Esophagus squamous epithelium (tissue), 4 donors: ENCODE data around the gene TMEM86A.

Experiments used
- POLR2A ChIP-seq, 4 donors: fragments of 450-650 bp; IDR thresholded peaks; one replicate each; pipeline ENCODE4 v1.6.1; 2017; ENCODE audit warnings: antibody characterized with exemption in 4 of 4, mild to moderate bottlenecking in 4 of 4, moderate library complexity in 3 of 4
- TF ChIP-seq, protein P1 (sequence below), 6 experiments: fragments of 450-650 bp in 4 of 6; fragments of 200-600 bp in 2 of 6; sonication (generic) in 2 of 6; IDR thresholded peaks; one replicate each; pipeline ENCODE4 v1.5.1; 2016 to 2019; ENCODE audit warnings: antibody characterized with exemption in 6 of 6, mild to moderate bottlenecking in 4 of 6, moderate library complexity in 4 of 6

DNA sequence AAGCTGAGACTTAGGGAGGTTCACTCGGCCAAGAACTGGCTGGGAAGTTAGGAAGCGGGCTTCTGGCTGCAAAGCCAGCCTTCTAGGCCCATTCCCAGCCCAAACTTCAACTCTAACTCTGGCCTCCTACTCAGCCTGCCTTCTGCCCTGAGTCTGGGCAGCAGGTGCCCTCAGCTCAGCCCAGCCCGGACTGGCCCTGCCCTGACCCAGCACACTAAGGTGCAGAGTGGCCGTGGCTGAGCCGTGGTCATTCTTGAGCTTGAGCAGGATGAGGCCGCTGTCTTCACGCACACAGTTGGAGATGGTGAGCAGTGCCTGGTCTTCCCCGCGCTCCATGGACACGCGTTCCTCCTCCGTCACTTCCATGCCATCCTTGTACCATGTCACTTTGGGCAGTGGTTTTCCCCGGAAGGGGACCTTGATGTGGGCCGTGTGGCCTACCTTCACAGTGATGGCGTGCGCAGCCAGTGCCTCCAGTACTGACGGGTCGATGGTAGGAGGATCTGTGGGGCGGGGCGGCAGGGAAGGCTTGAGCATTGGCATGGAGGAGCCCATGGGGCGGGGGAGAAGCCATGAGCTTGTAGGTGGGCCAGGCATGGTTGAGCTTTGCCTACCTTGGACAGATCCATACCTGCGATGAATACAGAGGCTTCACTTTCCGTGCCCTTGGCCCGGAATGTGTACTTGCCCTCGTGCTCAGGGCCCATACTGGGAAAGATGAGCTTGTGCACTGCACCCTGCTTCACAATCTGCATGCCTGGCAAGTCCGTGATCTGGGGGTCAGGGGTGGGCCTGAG, 15.3 kb downstream of the TMEM86A start:
- TF ChIP-seq, protein P1, sequence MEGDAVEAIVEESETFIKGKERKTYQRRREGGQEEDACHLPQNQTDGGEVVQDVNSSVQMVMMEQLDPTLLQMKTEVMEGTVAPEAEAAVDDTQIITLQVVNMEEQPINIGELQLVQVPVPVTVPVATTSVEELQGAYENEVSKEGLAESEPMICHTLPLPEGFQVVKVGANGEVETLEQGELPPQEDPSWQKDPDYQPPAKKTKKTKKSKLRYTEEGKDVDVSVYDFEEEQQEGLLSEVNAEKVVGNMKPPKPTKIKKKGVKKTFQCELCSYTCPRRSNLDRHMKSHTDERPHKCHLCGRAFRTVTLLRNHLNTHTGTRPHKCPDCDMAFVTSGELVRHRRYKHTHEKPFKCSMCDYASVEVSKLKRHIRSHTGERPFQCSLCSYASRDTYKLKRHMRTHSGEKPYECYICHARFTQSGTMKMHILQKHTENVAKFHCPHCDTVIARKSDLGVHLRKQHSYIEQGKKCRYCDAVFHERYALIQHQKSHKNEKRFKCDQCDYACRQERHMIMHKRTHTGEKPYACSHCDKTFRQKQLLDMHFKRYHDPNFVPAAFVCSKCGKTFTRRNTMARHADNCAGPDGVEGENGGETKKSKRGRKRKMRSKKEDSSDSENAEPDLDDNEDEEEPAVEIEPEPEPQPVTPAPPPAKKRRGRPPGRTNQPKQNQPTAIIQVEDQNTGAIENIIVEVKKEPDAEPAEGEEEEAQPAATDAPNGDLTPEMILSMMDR (IDR thresholded peaks at IDR 0.05): no peak
- TF ChIP-seq POLR2A (IDR thresholded peaks at IDR 0.05): no peak
